22Rv1 (cell line): Measurements from ENCODE around the gene DYNLT4.

Source experiments
- ZFX ChIP-seq: fragments of 450-650 bp; IDR thresholded peaks from 2 replicates; pipeline ENCODE4 v1.6.1; 2017; ENCODE audit warnings: antibody characterized with exemption, borderline replicate concordance
- TF ChIP-seq, protein P1 (sequence below): fragments of 450-650 bp; IDR thresholded peaks from 2 replicates; pipeline ENCODE4 v1.5.1; 2017; ENCODE audit warnings: mild to moderate bottlenecking

DNA sequence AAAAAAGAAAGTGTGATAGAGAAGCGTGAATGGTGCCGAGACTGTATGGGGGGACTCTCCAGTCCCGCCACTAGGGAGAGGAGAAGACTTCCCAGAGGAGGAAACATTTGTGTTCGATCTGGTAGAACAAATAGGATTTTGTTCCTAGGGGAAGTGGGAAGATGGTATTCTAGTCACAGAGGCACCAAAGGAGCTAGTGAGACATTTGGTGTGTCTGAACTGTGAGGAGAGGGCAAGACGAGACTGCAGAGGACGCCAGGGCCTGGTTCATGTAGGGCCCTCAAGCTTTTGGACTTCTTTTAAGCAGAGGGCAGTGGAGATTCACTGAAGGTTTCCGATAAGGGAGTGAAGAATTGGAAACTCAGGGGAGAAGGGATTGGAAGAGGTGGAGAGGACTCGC, 4.1 kb upstream of the DYNLT4 start:
- TF ChIP-seq, protein P1, sequence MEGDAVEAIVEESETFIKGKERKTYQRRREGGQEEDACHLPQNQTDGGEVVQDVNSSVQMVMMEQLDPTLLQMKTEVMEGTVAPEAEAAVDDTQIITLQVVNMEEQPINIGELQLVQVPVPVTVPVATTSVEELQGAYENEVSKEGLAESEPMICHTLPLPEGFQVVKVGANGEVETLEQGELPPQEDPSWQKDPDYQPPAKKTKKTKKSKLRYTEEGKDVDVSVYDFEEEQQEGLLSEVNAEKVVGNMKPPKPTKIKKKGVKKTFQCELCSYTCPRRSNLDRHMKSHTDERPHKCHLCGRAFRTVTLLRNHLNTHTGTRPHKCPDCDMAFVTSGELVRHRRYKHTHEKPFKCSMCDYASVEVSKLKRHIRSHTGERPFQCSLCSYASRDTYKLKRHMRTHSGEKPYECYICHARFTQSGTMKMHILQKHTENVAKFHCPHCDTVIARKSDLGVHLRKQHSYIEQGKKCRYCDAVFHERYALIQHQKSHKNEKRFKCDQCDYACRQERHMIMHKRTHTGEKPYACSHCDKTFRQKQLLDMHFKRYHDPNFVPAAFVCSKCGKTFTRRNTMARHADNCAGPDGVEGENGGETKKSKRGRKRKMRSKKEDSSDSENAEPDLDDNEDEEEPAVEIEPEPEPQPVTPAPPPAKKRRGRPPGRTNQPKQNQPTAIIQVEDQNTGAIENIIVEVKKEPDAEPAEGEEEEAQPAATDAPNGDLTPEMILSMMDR: no peak
- no peak for TF ChIP-seq ZFX
